ENCODE results near the gene CDH16. TPM values are rescaled to one million over a fixed set of nuclear protein-coding genes. Genes with fewer than 3 reads are reported as not detected.
A peak's percentile ranks its signal among the peaks of the same experiment; 100 is the strongest.
"Not testable (repeated sequence)": the region's sequence is repeated elsewhere in the genome, so short reads cannot be mapped to it uniquely, and the experiment has no call there.

The CDH16 gene
- polyA plus RNA-seq, 1 experiment: not detected

GRCh38 chr16:66947302-66948065, 28.8 kb upstream of the CDH16 start:
- no peak overlapping the region for H3K27ac ChIP-seq (ENCODE audit: low read depth, low read length)
- DNase-seq (ENCODE audit: low read depth, low spot score): peak; percentile 63
- TF ChIP-seq, protein P1, sequence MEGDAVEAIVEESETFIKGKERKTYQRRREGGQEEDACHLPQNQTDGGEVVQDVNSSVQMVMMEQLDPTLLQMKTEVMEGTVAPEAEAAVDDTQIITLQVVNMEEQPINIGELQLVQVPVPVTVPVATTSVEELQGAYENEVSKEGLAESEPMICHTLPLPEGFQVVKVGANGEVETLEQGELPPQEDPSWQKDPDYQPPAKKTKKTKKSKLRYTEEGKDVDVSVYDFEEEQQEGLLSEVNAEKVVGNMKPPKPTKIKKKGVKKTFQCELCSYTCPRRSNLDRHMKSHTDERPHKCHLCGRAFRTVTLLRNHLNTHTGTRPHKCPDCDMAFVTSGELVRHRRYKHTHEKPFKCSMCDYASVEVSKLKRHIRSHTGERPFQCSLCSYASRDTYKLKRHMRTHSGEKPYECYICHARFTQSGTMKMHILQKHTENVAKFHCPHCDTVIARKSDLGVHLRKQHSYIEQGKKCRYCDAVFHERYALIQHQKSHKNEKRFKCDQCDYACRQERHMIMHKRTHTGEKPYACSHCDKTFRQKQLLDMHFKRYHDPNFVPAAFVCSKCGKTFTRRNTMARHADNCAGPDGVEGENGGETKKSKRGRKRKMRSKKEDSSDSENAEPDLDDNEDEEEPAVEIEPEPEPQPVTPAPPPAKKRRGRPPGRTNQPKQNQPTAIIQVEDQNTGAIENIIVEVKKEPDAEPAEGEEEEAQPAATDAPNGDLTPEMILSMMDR (IDR thresholded peaks at IDR 0.05; ENCODE audit: low read depth, low read length): peak; percentile 88
- CTCF ChIA-PET: interaction anchor here (0.7 to 2.8 kb wide), 5 partner anchors 11 to 237 kb away, joined by 3 to 13 read pairs (median 4); no protein-coding TSS in a partner anchor
- H3K27me3 ChIP-seq (ENCODE audit: control insufficient read depth, insufficient read depth, low read length): peaks cover 17% of the 10 kb centered on the region
- peaks cover 5% of the 10 kb centered on the region; the same call in 1 of the 2 replicates for H3K9me3 ChIP-seq (ENCODE audit: control insufficient read depth, insufficient read depth, low read length)
- POLR2A ChIA-PET: interaction anchor here (0.7 kb wide), 1 partner anchor 227 kb away, joined by 3 read pairs; no protein-coding TSS in a partner anchor
- peak overlapping the region; percentile 60 for H3K4me3 ChIP-seq (ENCODE audit: low read depth, low read length)

DNA sequence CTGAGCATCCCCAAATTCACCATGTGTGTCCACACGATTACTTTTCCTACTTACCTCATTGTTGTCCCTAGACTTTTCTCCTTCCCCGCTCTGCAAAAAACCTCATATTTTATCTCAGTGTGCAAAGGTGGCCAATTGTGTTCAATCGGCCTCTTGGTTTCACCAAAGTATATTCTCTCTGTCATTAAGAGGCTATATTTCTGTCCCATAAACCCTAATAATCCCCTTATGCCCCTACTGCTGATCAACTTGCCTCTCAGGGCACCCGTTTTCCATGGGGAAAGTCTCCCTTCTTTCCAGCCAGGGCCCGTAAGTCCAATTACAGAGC, 28.3 kb upstream of the CDH16 start:
- Histone ChIP-seq H3K9me3 (ENCODE audit: control insufficient read depth, insufficient read depth, low read length) (peaks cover 4% of the 10 kb centered on the region; the same call in 1 of the 2 replicates), H3K27me3 (ENCODE audit: control insufficient read depth, insufficient read depth, low read length) (peaks cover 17% of the 10 kb centered on the region), H3K27ac (ENCODE audit: low read depth, low read length) (no peak overlapping the region), H3K4me3 (ENCODE audit: low read depth, low read length) (no peak overlapping the region)
- POLR2A ChIA-PET: interaction anchor here (0.7 kb wide), 1 partner anchor 228 kb away, joined by 3 read pairs; no protein-coding TSS in a partner anchor
- DNase-seq (ENCODE audit: low read depth, low spot score): no peak
- CTCF ChIA-PET: interaction anchor here (1.0 to 2.8 kb wide), 4 partner anchors 10 to 55 kb away, joined by 3 to 13 read pairs (median 4); no protein-coding TSS in a partner anchor
- TF ChIP-seq, protein P1 (IDR thresholded peaks at IDR 0.05; ENCODE audit: low read depth, low read length): no peak

GRCh38 chr16:66946541-66946940, 27.9 kb upstream of the CDH16 start:
- no peak overlapping the region for H3K27ac ChIP-seq (ENCODE audit: low read depth, low read length)
- no peak overlapping the region for H3K4me3 ChIP-seq (ENCODE audit: low read depth, low read length)
- H3K9me3 ChIP-seq (ENCODE audit: control insufficient read depth, insufficient read depth, low read length): peaks cover 3% of the 10 kb centered on the region; the same call in 1 of the 2 replicates
- no peak for DNase-seq (ENCODE audit: low read depth, low spot score)
- CTCF ChIA-PET: interaction anchor here (0.6 to 2.8 kb wide), 4 partner anchors 10 to 205 kb away, joined by 3 to 13 read pairs (median 6); no protein-coding TSS in a partner anchor
- H3K27me3 ChIP-seq (ENCODE audit: control insufficient read depth, insufficient read depth, low read length): peaks cover 17% of the 10 kb centered on the region
- POLR2A ChIA-PET: interaction anchor here (0.8 kb wide), 1 partner anchor 195 kb away, joined by 3 read pairs; no protein-coding TSS in a partner anchor
- TF ChIP-seq, protein P1 (IDR thresholded peaks at IDR 0.05; ENCODE audit: low read depth, low read length): no peak

DNA sequence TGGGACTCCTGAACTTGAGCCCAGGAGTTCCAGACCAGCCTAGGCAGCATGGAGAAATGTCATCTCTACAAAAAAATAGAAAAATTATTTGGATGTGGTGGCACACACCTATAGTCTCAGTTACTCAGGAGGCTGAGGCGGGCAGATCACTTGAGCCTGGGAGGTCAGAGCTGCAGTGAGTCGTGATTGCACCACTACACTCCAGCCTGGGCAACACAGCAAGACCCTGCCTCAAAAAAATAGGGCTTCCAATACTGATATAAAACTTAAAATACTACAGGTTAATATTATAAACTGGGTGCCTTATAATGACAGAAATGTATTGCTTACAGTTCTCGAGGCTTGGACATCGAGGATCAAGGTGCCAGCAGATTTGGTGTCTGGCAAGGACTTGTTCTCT, 27.3 kb upstream of the CDH16 start:
- no peak overlapping the region for H3K27ac ChIP-seq (ENCODE audit: low read depth, low read length)
- peaks cover 17% of the 10 kb centered on the region for H3K27me3 ChIP-seq (ENCODE audit: control insufficient read depth, insufficient read depth, low read length)
- no peak for DNase-seq (ENCODE audit: low read depth, low spot score)
- peaks cover under 1% of the 10 kb centered on the region; the same call in 1 of the 2 replicates for H3K9me3 ChIP-seq (ENCODE audit: control insufficient read depth, insufficient read depth, low read length)
- TF ChIP-seq, protein P1 (IDR thresholded peaks at IDR 0.05; ENCODE audit: low read depth, low read length): no peak
- POLR2A ChIA-PET: interaction anchor here (0.6 to 0.8 kb wide), 2 partner anchors 19 to 196 kb away, joined by 3 read pairs; no protein-coding TSS in a partner anchor
- H3K4me3 ChIP-seq (ENCODE audit: low read depth, low read length): no peak overlapping the region
- CTCF ChIA-PET: interaction anchor here (0.6 to 2.8 kb wide), 3 partner anchors 14 to 204 kb away, joined by 3 to 13 read pairs (median 7); no protein-coding TSS in a partner anchor

- H3K27me3 ChIP-seq (ENCODE audit: control insufficient read depth, insufficient read depth, low read length): peaks cover 13% of the 10 kb centered on the region
- DNase-seq (ENCODE audit: low read depth, low spot score); H3K9me3 ChIP-seq (ENCODE audit: control insufficient read depth, insufficient read depth, low read length); H3K27ac ChIP-seq (ENCODE audit: low read depth, low read length); H3K4me3 ChIP-seq (ENCODE audit: low read depth, low read length): not testable (repeated sequence)
- POLR2A ChIA-PET: interaction anchor here (0.7 kb wide), 1 partner anchor 387 kb away, joined by 3 read pairs; no protein-coding TSS in a partner anchor
- CTCF ChIA-PET: interaction anchor here (2.0 to 2.8 kb wide), 2 partner anchors 9 to 50 kb away, joined by 5 to 13 read pairs; no protein-coding TSS in a partner anchor
Measured at GRCh38 chr16:66944971-66945370, 26.3 kb upstream of the CDH16 start.

Measured in AG04450 (cell line).